H1 (cell line): ENCODE results near the gene PSORS1C1. TPM values are rescaled to one million over a fixed set of nuclear protein-coding genes. Genes with fewer than 3 reads are reported as not detected.

ENCODE experiments used
- CTCF ChIA-PET: fragments of 300-600 bp; sonication (Branson Sonifier 250); formaldehyde crosslinking; loops from one replicate; lab custom pipeline; 2021; ENCODE audit not compliant: partially characterized antibody; lab: Charles Lee
- POLR2A ChIA-PET: fragments of 300-600 bp; sonication (Branson Sonifier 250); formaldehyde crosslinking; loops from one replicate; lab custom pipeline; 2021; ENCODE audit warnings: inconsistent platforms; ENCODE audit not compliant: partially characterized antibody; lab: Charles Lee
- DNase-seq, 2 experiments: peaks; one replicate each; pipeline versions ENCODE4 v3.0.0 to v3.0.0-alpha.2; 2010 to 2022; ENCODE audit warnings: low spot score in 2 of 2, low read depth in 1 of 2, mixed read lengths in 1 of 2
- FAIRE-seq: peaks from 2 replicates; lab custom pipeline; 2011; peaks lifted over from hg19 to GRCh38; lab: Jason Lieb, UNC
- H2AFZ ChIP-seq: 2 replicates; pipeline ENCODE4 v1.8.1; 2012; ENCODE audit warnings: low read length, inconsistent platforms
- H2AK5ac ChIP-seq: 2 replicates; pipeline ENCODE4 v1.6.1; 2013; ENCODE audit warnings: low read depth, low read length
- H2BK120ac ChIP-seq: replicated peaks from 2 replicates; pipeline ENCODE3; 2013; ENCODE audit warnings: low read depth, low read length, inconsistent platforms
- H2BK12ac ChIP-seq: 2 replicates; pipeline ENCODE4 v1.6.1; 2013; ENCODE audit warnings: low read depth, low read length
- H2BK15ac ChIP-seq: 2 replicates; pipeline ENCODE4 v1.6.1; 2013; ENCODE audit warnings: low read length
- H2BK20ac ChIP-seq: 2 replicates; pipeline ENCODE4 v1.6.1; 2013; ENCODE audit warnings: low read length
- H2BK5ac ChIP-seq: 2 replicates; pipeline ENCODE4 v1.6.1; 2013; ENCODE audit warnings: low read depth, low read length
- H3K14ac ChIP-seq: 2 replicates; pipeline ENCODE4 v1.6.1; 2013; ENCODE audit warnings: inconsistent platforms; ENCODE audit not compliant: insufficient read length
- H3K18ac ChIP-seq: 2 replicates; pipeline ENCODE4 v1.6.1; 2013; ENCODE audit warnings: low read length; ENCODE audit errors: extremely low read depth
- H3K23ac ChIP-seq: 2 replicates; pipeline ENCODE4 v1.6.1; 2013; ENCODE audit warnings: inconsistent platforms; ENCODE audit not compliant: insufficient read length
- H3K23me2 ChIP-seq: 2 replicates; pipeline ENCODE4 v1.6.1; 2013; ENCODE audit warnings: low read depth, low read length
- H3K27ac ChIP-seq: 2 replicates; pipeline ENCODE4 v1.6.1; 2011; ENCODE audit warnings: low read depth, low read length, inconsistent platforms
- H3K27me3 ChIP-seq, 4 experiments: replicated peaks in 1 of 4; 1 replicate in 1 of 4; 2 replicates in 3 of 4; pipeline versions ENCODE4 v1.6.1 to v1.8.1; 2011 to 2013; ENCODE audit warnings: low read length in 3 of 4, mild to moderate bottlenecking in 3 of 4, inconsistent platforms in 2 of 4, mixed read lengths in 2 of 4, moderate library complexity in 1 of 4; ENCODE audit not compliant: control insufficient read depth in 3 of 4, insufficient read depth in 3 of 4; ENCODE audit errors: extremely low read depth in 1 of 4
- H3K36me3 ChIP-seq, 4 experiments: 2 replicates each; pipeline versions ENCODE4 v1.6.1 to v1.8.1; 2011 to 2013; ENCODE audit warnings: mild to moderate bottlenecking in 4 of 4, low read length in 3 of 4, moderate library complexity in 2 of 4, control low read depth in 1 of 4, inconsistent platforms in 1 of 4; ENCODE audit not compliant: insufficient read depth in 4 of 4, control insufficient read depth in 2 of 4
- H3K4ac ChIP-seq: replicated peaks from 2 replicates; pipeline ENCODE3; 2013; ENCODE audit warnings: low read length, low read depth, mixed read lengths, inconsistent platforms; ENCODE audit not compliant: insufficient read length
- H3K4me1 ChIP-seq, 4 experiments: replicated peaks in 1 of 4; 1 replicate in 1 of 4; 2 replicates in 3 of 4; pipeline versions ENCODE4 v1.6.1 to v1.8.1; 2011 to 2013; ENCODE audit warnings: low read length in 3 of 4, inconsistent platforms in 2 of 4, mixed read lengths in 1 of 4; ENCODE audit not compliant: insufficient read depth in 4 of 4, control insufficient read depth in 3 of 4
- H3K4me2 ChIP-seq, 2 experiments: 2 replicates each; pipeline versions ENCODE4 v1.6.1 to v1.8.1; 2011 to 2013; ENCODE audit warnings: low read depth in 2 of 2, low read length in 2 of 2, control low read depth in 1 of 2, inconsistent platforms in 1 of 2, mild to moderate bottlenecking in 1 of 2; ENCODE audit not compliant: insufficient read depth in 1 of 2
- H3K4me3 ChIP-seq, 4 experiments: fragments of 200-600, 300-600 bp in 1 of 4; sonication (generic), shearing (Covaris generic), sonication (Bioruptor Twin) in 1 of 4; 2 replicates each; pipeline versions ENCODE4 v1.5.1 to v1.8.1; 2011 to 2016; ENCODE audit warnings: low read length in 4 of 4, low read depth in 3 of 4, control low read depth in 2 of 4, inconsistent platforms in 2 of 4, mild to moderate bottlenecking in 2 of 4, mixed read lengths in 1 of 4, moderate library complexity in 1 of 4; ENCODE audit not compliant: insufficient read depth in 2 of 4; ENCODE audit errors: extremely low read depth in 1 of 4
- H3K56ac ChIP-seq: replicated peaks from 2 replicates; pipeline ENCODE3; 2013; ENCODE audit warnings: low read depth, mild to moderate bottlenecking, mixed read lengths, low read length, inconsistent platforms; ENCODE audit not compliant: insufficient read length
- H3K79me1 ChIP-seq: 2 replicates; pipeline ENCODE4 v1.6.1; 2013; ENCODE audit warnings: low read depth, low read length, control low read depth
- H3K79me2 ChIP-seq, 2 experiments: 2 replicates each; pipeline versions ENCODE4 v1.6.1 to v1.8.1; 2012 to 2013; ENCODE audit warnings: low read length in 2 of 2, mild to moderate bottlenecking in 2 of 2, inconsistent platforms in 1 of 2; ENCODE audit not compliant: insufficient read depth in 2 of 2, control insufficient read depth in 1 of 2
- H3K9ac ChIP-seq, 4 experiments: replicated peaks in 1 of 4; 1 replicate in 1 of 4; 2 replicates in 3 of 4; pipeline versions ENCODE4 v1.6.1 to v1.8.1; 2011 to 2013; ENCODE audit warnings: low read depth in 3 of 4, low read length in 3 of 4, control low read depth in 2 of 4, mild to moderate bottlenecking in 2 of 4, moderate library complexity in 2 of 4, inconsistent platforms in 1 of 4; ENCODE audit errors: extremely low read depth in 1 of 4
- H3K9me3 ChIP-seq, 2 experiments: 2 replicates each; pipeline versions ENCODE4 v1.6.1 to v1.8.1; 2012 to 2013; ENCODE audit warnings: mild to moderate bottlenecking in 2 of 2, moderate library complexity in 2 of 2, control low read depth in 1 of 2, inconsistent platforms in 1 of 2, low read depth in 1 of 2, low read length in 1 of 2, mixed read lengths in 1 of 2; ENCODE audit not compliant: insufficient read depth in 2 of 2
- H4K20me1 ChIP-seq, 2 experiments: replicated peaks in 1 of 2; 2 replicates each; pipeline versions ENCODE3 to v1.8.1; 2011 to 2013; ENCODE audit warnings: inconsistent platforms in 2 of 2, low read length in 2 of 2, mild to moderate bottlenecking in 1 of 2; ENCODE audit not compliant: insufficient read depth in 2 of 2, control insufficient read depth in 1 of 2
- H4K5ac ChIP-seq: 2 replicates; pipeline ENCODE4 v1.6.1; 2013; ENCODE audit warnings: low read length, low read depth, mixed read lengths, inconsistent platforms; ENCODE audit not compliant: insufficient read length
- H4K8ac ChIP-seq: 2 replicates; pipeline ENCODE4 v1.8.0; 2013; ENCODE audit warnings: mild to moderate bottlenecking, moderate library complexity, low read length, inconsistent platforms; ENCODE audit not compliant: insufficient read depth; ENCODE audit errors: extremely low read depth
- H4K91ac ChIP-seq: replicated peaks from 2 replicates; pipeline ENCODE3; 2013; ENCODE audit warnings: low read length, mixed read lengths, inconsistent platforms; ENCODE audit not compliant: insufficient read length
- ASH2L ChIP-seq: fragments of 200-600, 300-600 bp; sonication (generic); IDR thresholded peaks from one replicate; pipeline ENCODE4 v1.7.1; 2017; ENCODE audit warnings: low read length
- CHD2 ChIP-seq: IDR thresholded peaks from 2 replicates; pipeline ENCODE4 v1.6.1; 2012; ENCODE audit warnings: low read length, improper control_type of control experiment
- CTBP2 ChIP-seq: IDR thresholded peaks from 2 replicates; pipeline ENCODE4 v1.7.0; 2011; ENCODE audit warnings: borderline replicate concordance, mild to moderate bottlenecking, moderate library complexity, mixed read lengths, low read length; ENCODE audit not compliant: insufficient read depth, insufficient read length
- POU5F1 ChIP-seq: IDR thresholded peaks from 2 replicates; pipeline ENCODE4 v1.6.1; 2011; ENCODE audit warnings: low read depth, mild to moderate bottlenecking, low read length, moderate library complexity
- SAP30 ChIP-seq: fragments of 300-600 bp; sonication (generic); IDR thresholded peaks from 2 replicates; pipeline ENCODE4 v1.7.1; 2012; ENCODE audit warnings: low read length, moderate library complexity, mild to moderate bottlenecking, inconsistent platforms; ENCODE audit not compliant: insufficient read depth, insufficient replicate concordance
- SP1 ChIP-seq: IDR thresholded peaks from 2 replicates; pipeline ENCODE4 v1.6.1; 2011; ENCODE audit warnings: low read depth, low read length
- TCF12 ChIP-seq: IDR thresholded peaks from 2 replicates; pipeline ENCODE4 v1.6.1; 2011; ENCODE audit warnings: low read depth, mild to moderate bottlenecking, low read length
- WGBS, 2 experiments: shearing (Covaris generic) in 1 of 2; methylation state at CpG; one replicate each; pipeline versions ENCODE4 v1.1.6 to v1.1.7; 2013 to 2015; ENCODE audit warnings: low lambda C conversion rate in 2 of 2, mixed read lengths in 2 of 2, inconsistent platforms in 1 of 2, low coverage in 1 of 2, missing lambda C conversion rate in 1 of 2; ENCODE audit not compliant: insufficient replicate concordance in 2 of 2, insufficient coverage in 1 of 2, insufficient read length in 1 of 2; ENCODE audit errors: extremely low coverage in 1 of 2, missing lambda C conversion rate in 1 of 2; 5-methylcytosine and 5-hydroxymethylcytosine counted together
- long read RNA-seq, 2 experiments: library from RNA in 1 of 2; library from capped mRNA in 1 of 2; stranded (forward); transcript quantifications; one replicate each; pipeline ENCODE4 v2.0.0, GENCODE V29; 2021; ENCODE audit warnings: inconsistent platforms in 1 of 2
- polyA minus RNA-seq, 3 experiments: library from RNA; depleted of rRNA, polyadenylated mRNA; stranded (reverse); fragments of >200 nt; gene quantifications; 1 replicate in 2 of 3; 2 replicates in 1 of 3; pipeline ENCODE4 v1.2.3, GENCODE V29; 2011
- polyA plus RNA-seq, 7 experiments: library from polyadenylated mRNA; depleted of rRNA in 3 of 7; stranded (reverse) in 5 of 7; unstranded in 2 of 7; fragments of >200 nt in 5 of 7; fragments of 200-250 nt in 2 of 7; gene quantifications; 1 replicate in 5 of 7; 2 replicates in 1 of 7; 4 replicates in 1 of 7; pipeline versions ENCODE4 v1.2.1 to v1.2.3, GENCODE V29; 2011 to 2013; ENCODE audit warnings: missing spikeins in 2 of 7, mixed read lengths in 2 of 7
- total RNA-seq: library from RNA; stranded (reverse); fragmentation: NEBNext Ultra II Directional; extraction: Animal tissue kit (Norgen Biotek cat#: 25700); gene quantifications from 2 replicates; pipeline ENCODE4 v1.2.1, GENCODE V29; 2021

Gene PSORS1C1
- total RNA-seq (0.36 and 0.52 TPM in 2 replicates), polyA plus RNA-seq (2011; rRNA removed) (0.12 and 0.30 TPM in 2 replicates), polyA minus RNA-seq (2011; rRNA and poly(A)+ RNA removed) (0.09 TPM in 1 of 2 replicates, not detected in the other)
- polyA plus RNA-seq (2011; cell fraction: cytosol; rRNA removed), result 0.37 TPM
- 1.7 TPM for polyA plus RNA-seq (2011; cell fraction: nucleus; rRNA removed)
- 0.20 to 0.64 TPM (median 0.48 TPM) in 4 replicates for polyA plus RNA-seq (2012, experiment 1 of 2)
- not detected for polyA plus RNA-seq (2012, experiment 2 of 2)
- 0.12 TPM for polyA plus RNA-seq (2013, experiment 1 of 2)
- polyA plus RNA-seq (2013, experiment 2 of 2), result 0.55 TPM
- polyA minus RNA-seq (2011; cell fraction: cytosol; rRNA and poly(A)+ RNA removed), result not detected
- not detected for polyA minus RNA-seq (2011; cell fraction: nucleus; rRNA and poly(A)+ RNA removed)
- long read RNA-seq, experiment 1, result 0 reads
- long read RNA-seq, experiment 2, result 0 reads

GRCh38 chr6:31114541-31114878 lies at the start of gene PSORS1C1:
TSS of gene PSORS1C1 (plus strand) at chr6:31114800. CDS start at chr6:31129633, 14,833 bp downstream.
- H3K79me2 ChIP-seq, result no peaks in the 10 kb centered on the region
- no peak within 1 kb of the TSS for H2BK120ac ChIP-seq
- ChIA-PET CTCF (interaction anchor here (1.3 to 10.6 kb wide), 5 partner anchors 12 to 82 kb away, joined by 4 to 187 read pairs (median 7); no protein-coding TSS in a partner anchor), POLR2A (interaction anchor here (68.5 kb wide), 1 partner anchor 54 kb away, joined by 2251 read pairs; the partner anchor contains the start of genes CCHCR1, POU5F1, PSORS1C2 and TCF19)
- FAIRE-seq (no peak), DNase-seq (no peak)
- H3K27ac ChIP-seq, result no peak within 1 kb of the TSS
- peaks cover 0 to 11% (median 3%) of the 10 kb centered on the region in 4 experiments; a peak in 3 of 7 replicates for H3K27me3 ChIP-seq
- no peaks in the 10 kb centered on the region for H3K9me3 ChIP-seq
- peak within 1 kb of the TSS; percentile 55 for H2BK20ac ChIP-seq
- peak within 1 kb of the TSS; percentile 62 for H3K18ac ChIP-seq
- peak within 1 kb of the TSS; percentile 29; the same call in 1 of the 2 replicates for H2BK5ac ChIP-seq
- no peaks in the 10 kb centered on the region for H3K36me3 ChIP-seq
- H3K23ac ChIP-seq, result no peak within 1 kb of the TSS
- no peak within 1 kb of the TSS for H3K4ac ChIP-seq
- TF ChIP-seq SP1, result no peak
- TF ChIP-seq TCF12, result no peak
- no peak for TF ChIP-seq CTBP2
- no peak for TF ChIP-seq SAP30
- TF ChIP-seq POU5F1, result no peak
- TF ChIP-seq CHD2, result no peak
- TF ChIP-seq ASH2L, result no peak
- H2BK12ac ChIP-seq, result peak within 1 kb of the TSS; percentile 62; the same call in 1 of the 2 replicates
- H3K23me2 ChIP-seq, result no peaks in the 10 kb centered on the region; the same call in 1 of the 2 replicates
- no peak within 1 kb of the TSS for H4K5ac ChIP-seq
- H3K14ac ChIP-seq, result no peak within 1 kb of the TSS
- 0 out of 2 replicates have a peak within 1 kb of the TSS, but pooled peaks have one; percentile 63 for H2BK15ac ChIP-seq
- H3K4me1 ChIP-seq, result peaks cover 0 to 20% (median 9%) of the 10 kb centered on the region in 4 experiments; a peak in 6 of 7 replicates
- no peak within 1 kb of the TSS; the same call in 1 of the 2 replicates for H4K8ac ChIP-seq
- no peak within 1 kb of the TSS for H3K9ac ChIP-seq
- peak within 1 kb of the TSS; percentile 76 for H2AFZ ChIP-seq
- peak within 1 kb of the TSS; percentile 49 for H4K91ac ChIP-seq
- H4K20me1 ChIP-seq, result no peaks in the 10 kb centered on the region
- no peak within 1 kb of the TSS for H3K56ac ChIP-seq
- H3K4me3 ChIP-seq, result no peak within 1 kb of the TSS; a peak in 1 of 8 replicates
- no peaks in the 10 kb centered on the region for H3K79me1 ChIP-seq
- 76% methylated on average over 3 of the region's 3 CpGs; no CpG with 5 or more reads in 1 of the 2 experiments for WGBS, 2 experiments
- H2AK5ac ChIP-seq, result no peak within 1 kb of the TSS
- H3K4me2 ChIP-seq, result peak within 1 kb of the TSS in 1 of 2 experiments; percentile 2; a peak in 1 of 4 replicates
